ENCODE results near the gene ZBTB7C. TPM values are rescaled to one million over a fixed set of nuclear protein-coding genes. Genes with fewer than 3 reads are reported as not detected.

Gene ZBTB7C
- total RNA-seq, 6 experiments from 2014 or later: not detected

- TF ChIP-seq, protein P1, sequence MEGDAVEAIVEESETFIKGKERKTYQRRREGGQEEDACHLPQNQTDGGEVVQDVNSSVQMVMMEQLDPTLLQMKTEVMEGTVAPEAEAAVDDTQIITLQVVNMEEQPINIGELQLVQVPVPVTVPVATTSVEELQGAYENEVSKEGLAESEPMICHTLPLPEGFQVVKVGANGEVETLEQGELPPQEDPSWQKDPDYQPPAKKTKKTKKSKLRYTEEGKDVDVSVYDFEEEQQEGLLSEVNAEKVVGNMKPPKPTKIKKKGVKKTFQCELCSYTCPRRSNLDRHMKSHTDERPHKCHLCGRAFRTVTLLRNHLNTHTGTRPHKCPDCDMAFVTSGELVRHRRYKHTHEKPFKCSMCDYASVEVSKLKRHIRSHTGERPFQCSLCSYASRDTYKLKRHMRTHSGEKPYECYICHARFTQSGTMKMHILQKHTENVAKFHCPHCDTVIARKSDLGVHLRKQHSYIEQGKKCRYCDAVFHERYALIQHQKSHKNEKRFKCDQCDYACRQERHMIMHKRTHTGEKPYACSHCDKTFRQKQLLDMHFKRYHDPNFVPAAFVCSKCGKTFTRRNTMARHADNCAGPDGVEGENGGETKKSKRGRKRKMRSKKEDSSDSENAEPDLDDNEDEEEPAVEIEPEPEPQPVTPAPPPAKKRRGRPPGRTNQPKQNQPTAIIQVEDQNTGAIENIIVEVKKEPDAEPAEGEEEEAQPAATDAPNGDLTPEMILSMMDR (IDR thresholded peaks at IDR 0.05): no peak
- no peaks in the 10 kb centered on the region for H3K36me3 Mint-ChIP-seq (ENCODE audit: low read depth)
- H3K4me3 Mint-ChIP-seq: no peak overlapping the region
- no peaks in the 10 kb centered on the region for H3K9me3 Mint-ChIP-seq
- no peak overlapping the region for H3K27ac Mint-ChIP-seq
- peaks cover 52% of the 10 kb centered on the region for H3K27me3 Mint-ChIP-seq (ENCODE audit: insufficient read depth)
- no peak for DNase-seq
- H3K4me1 Mint-ChIP-seq (ENCODE audit: low read depth): no peaks in the 10 kb centered on the region
Observed at GRCh38 chr18:48135436-48135966, 273.7 kb downstream of the ZBTB7C start.

DNA sequence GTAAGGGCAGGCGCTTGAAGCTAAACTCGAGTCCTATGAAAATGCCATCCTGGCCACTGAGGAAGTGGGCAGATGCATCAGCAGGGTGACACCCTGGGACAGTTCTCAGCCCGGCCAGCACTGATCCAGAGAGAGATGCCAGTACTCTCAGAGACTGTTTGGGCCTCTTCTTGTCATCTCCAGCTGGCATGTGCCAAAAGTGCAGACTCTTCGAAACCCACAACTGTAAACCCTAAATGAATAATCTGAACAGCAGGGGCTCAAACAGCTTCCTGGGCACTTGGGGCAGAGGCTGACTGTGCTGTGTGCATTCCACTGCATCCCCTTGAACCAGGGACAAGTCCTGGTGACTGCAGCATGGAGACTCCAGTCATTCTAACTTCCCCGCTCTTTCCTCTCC is 274.6 kb downstream of the ZBTB7C start:
- no peaks in the 10 kb centered on the region for H3K9me3 Mint-ChIP-seq
- peaks cover 46% of the 10 kb centered on the region for H3K27me3 Mint-ChIP-seq (ENCODE audit: insufficient read depth)
- H3K4me3 Mint-ChIP-seq: no peak overlapping the region
- no peaks in the 10 kb centered on the region for H3K4me1 Mint-ChIP-seq (ENCODE audit: low read depth)
- H3K36me3 Mint-ChIP-seq (ENCODE audit: low read depth): no peaks in the 10 kb centered on the region
- TF ChIP-seq, protein P1 (IDR thresholded peaks at IDR 0.05): no peak
- no peak for DNase-seq
- H3K27ac Mint-ChIP-seq: no peak overlapping the region

DNA sequence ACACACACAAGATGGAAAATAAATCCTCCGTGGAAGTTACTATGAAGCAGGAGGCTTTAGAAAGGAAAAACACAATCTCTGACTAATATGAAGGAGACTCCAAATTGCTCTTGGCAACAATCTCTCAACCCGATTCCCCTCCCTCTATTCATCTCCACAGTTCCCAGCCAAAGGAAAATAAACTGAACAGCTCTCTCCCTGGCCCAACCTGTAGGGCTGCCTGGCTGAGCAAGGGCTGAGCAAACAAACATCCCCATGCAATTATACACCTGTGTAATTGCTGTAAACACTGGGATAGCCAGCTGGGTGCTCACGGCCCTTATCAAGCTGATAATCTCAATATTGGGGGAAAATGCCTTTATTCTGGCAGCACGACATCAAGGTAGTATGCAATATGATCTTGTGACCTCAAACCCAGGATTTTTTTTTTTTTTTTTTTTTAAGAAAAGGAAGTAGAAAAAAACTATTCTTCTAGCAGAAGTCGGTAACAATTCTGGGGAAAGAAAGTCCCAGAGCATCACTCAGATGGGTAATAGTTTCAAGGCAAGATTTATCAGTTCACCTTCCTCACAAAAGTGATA is 275.4 kb downstream of the ZBTB7C start:
- no peak for DNase-seq
- Mint-ChIP-seq H3K4me1 (ENCODE audit: low read depth) (no peaks in the 10 kb centered on the region), H3K9me3 (no peaks in the 10 kb centered on the region), H3K27ac (no peak overlapping the region), H3K27me3 (ENCODE audit: insufficient read depth) (peaks cover 48% of the 10 kb centered on the region), H3K4me3 (no peak overlapping the region), H3K36me3 (ENCODE audit: low read depth) (no peaks in the 10 kb centered on the region)
- TF ChIP-seq, protein P1 (IDR thresholded peaks at IDR 0.05): no peak

DNA sequence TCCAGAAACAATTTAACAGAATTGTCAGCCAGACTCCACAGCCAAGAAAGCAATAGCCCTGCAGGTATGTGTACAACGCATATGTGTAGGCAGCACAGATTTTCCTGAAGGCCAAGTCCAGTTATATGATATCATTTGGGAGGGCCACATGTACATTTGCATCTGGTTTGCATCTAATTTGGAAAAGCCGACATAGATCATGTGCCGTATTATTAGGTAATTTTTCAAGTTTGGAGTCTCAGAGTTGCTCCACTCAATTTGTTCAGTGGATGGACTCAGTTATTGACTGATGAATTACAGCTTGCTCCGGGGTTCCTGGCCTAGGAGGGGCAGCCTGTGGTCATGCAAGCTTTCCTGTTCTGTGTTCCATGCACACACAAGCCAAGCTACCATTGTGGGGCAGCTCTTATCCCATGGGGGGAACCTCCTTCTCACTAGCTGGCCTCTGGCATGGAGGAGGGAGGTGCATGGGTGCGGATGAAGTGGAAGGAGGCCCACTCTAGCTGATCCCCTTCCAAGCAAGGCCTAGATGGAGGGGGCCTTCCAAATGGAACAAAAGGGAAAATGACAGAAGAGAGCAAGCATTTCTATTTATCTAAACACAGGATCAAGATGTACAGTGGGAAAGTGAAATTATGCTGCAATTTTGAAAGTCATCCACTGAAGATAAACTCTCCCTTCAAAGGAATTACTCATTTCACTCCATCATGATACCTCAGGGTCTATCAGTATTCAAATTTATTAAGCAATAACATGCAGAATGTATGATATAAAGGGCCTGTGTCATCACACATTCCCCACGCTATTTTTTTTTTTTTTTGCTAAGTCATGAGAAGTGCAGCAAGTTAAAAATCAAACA is 276.2 kb downstream of the ZBTB7C start:
- Mint-ChIP-seq H3K27me3 (ENCODE audit: insufficient read depth) (peaks cover 44% of the 10 kb centered on the region), H3K36me3 (ENCODE audit: low read depth) (no peaks in the 10 kb centered on the region), H3K4me1 (ENCODE audit: low read depth) (no peaks in the 10 kb centered on the region), H3K9me3 (no peaks in the 10 kb centered on the region), H3K4me3 (no peak overlapping the region), H3K27ac (no peak overlapping the region)
- DNase-seq: no peak
- TF ChIP-seq, protein P1 (IDR thresholded peaks at IDR 0.05): no peak

DNA sequence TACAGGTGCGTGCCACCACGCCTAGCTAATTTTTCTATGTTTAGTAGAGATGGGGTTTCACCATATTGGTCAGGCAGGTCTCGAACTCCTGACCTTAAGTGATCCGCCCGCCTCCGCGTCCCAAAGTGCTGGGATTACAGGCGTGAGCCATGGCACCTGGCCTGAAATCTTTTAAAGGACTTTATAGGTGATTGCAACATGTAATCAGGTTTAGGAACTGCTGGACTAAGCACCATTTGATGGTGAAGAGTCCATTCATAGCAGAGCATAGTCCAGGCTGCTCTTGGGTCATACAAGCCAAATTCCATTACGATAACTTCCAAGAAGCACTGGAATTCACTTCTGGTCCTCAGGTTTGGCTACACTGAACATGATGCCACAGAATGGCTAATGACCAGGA is 278.1 kb downstream of the ZBTB7C start:
- H3K27me3 Mint-ChIP-seq (ENCODE audit: insufficient read depth): peaks cover 40% of the 10 kb centered on the region
- no peak overlapping the region for H3K4me3 Mint-ChIP-seq
- no peak for DNase-seq
- H3K9me3 Mint-ChIP-seq: no peaks in the 10 kb centered on the region
- TF ChIP-seq, protein P1 (IDR thresholded peaks at IDR 0.05): no peak
- no peak overlapping the region for H3K27ac Mint-ChIP-seq
- H3K4me1 Mint-ChIP-seq (ENCODE audit: low read depth): no peaks in the 10 kb centered on the region
- no peaks in the 10 kb centered on the region for H3K36me3 Mint-ChIP-seq (ENCODE audit: low read depth)

Measured in HFFc6 (cell line).